Measurements from ENCODE around the gene CARD9. TPM values are rescaled to one million over a fixed set of nuclear protein-coding genes. Genes with fewer than 3 reads are reported as not detected.

CARD9 gene
- total RNA-seq, 2 donors from 2014 or later = 0.15 to 1.1 TPM

DNA sequence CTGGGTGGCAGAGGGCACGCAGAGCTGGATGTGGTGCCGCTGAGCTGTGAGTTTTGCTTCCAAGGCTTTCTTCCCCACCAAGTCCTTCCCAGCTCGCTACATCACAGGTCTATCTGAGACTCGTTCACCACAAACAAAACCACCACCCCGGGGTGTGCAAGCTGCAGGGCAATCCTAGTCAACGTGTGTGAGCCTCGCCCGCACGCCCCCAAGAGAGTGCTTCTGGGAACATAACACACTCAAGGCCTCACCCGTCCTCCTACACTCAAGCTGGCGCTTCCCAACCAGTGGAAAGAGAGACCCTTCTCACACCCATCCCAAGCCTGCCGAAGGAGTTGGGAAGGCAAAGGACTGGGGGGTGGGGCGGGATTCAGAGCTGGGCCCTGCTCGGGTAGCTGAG, 15.9 kb upstream of the CARD9 start:
- DNase-seq (ENCODE audit: low spot score) = no peak
- H3K4me1 ChIP-seq = no peaks in the 10 kb centered on the region
- H3K9me3 ChIP-seq = no peaks in the 10 kb centered on the region
- H3K27me3 ChIP-seq = no peaks in the 10 kb centered on the region
- peaks cover 60% of the 10 kb centered on the region for H3K36me3 ChIP-seq
- H3K27ac ChIP-seq = no peak overlapping the region
- H3K4me3 ChIP-seq = no peak overlapping the region
- TF ChIP-seq, protein P1, sequence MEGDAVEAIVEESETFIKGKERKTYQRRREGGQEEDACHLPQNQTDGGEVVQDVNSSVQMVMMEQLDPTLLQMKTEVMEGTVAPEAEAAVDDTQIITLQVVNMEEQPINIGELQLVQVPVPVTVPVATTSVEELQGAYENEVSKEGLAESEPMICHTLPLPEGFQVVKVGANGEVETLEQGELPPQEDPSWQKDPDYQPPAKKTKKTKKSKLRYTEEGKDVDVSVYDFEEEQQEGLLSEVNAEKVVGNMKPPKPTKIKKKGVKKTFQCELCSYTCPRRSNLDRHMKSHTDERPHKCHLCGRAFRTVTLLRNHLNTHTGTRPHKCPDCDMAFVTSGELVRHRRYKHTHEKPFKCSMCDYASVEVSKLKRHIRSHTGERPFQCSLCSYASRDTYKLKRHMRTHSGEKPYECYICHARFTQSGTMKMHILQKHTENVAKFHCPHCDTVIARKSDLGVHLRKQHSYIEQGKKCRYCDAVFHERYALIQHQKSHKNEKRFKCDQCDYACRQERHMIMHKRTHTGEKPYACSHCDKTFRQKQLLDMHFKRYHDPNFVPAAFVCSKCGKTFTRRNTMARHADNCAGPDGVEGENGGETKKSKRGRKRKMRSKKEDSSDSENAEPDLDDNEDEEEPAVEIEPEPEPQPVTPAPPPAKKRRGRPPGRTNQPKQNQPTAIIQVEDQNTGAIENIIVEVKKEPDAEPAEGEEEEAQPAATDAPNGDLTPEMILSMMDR (IDR thresholded peaks at IDR 0.05) = no peak

DNA sequence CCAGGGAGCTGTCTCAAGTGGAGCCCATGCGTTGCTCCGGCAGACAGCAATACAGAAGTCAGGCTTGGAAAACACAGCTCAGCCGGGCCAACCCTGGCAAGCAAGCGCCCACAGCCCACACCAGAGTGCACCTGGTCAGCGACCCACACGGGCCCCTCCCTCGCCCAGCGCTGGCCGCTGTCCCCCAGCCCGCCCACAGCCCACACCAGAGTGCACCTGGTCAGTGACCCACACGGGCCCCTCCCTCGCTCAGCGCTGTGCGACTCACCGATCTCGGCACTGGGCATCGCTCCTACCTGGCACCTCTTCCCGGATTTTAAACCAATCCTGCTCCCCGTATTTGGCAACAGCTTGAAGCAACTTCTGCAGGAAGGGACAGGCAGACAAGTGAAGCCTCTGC, 13.7 kb upstream of the CARD9 start:
- Histone ChIP-seq H3K9me3 (no peaks in the 10 kb centered on the region), H3K27me3 (no peaks in the 10 kb centered on the region), H3K4me1 (no peaks in the 10 kb centered on the region), H3K27ac (no peak overlapping the region), H3K36me3 (peaks cover 56% of the 10 kb centered on the region), H3K4me3 (no peak overlapping the region)
- TF ChIP-seq, protein P1 (IDR thresholded peaks at IDR 0.05) = no peak
- no peak for DNase-seq (ENCODE audit: low spot score)

- Histone ChIP-seq H3K4me1 (peaks cover 0 to 2% of the 10 kb centered on the region in 2 donors), H3K27me3 (no peaks in the 10 kb centered on the region), H3K36me3 (peaks cover 46% of the 10 kb centered on the region), H3K9me3 (no peaks in the 10 kb centered on the region), H3K4me3 (no peak overlapping the region), H3K27ac (no peak overlapping the region)
- TF ChIP-seq, protein P1 (IDR thresholded peaks at IDR 0.05) = no peak
- DNase-seq (ENCODE audit: low spot score) = no peak
These were observed 12.5 kb upstream of the CARD9 start for GRCh38 chr9:136386018-136386417.

DNA sequence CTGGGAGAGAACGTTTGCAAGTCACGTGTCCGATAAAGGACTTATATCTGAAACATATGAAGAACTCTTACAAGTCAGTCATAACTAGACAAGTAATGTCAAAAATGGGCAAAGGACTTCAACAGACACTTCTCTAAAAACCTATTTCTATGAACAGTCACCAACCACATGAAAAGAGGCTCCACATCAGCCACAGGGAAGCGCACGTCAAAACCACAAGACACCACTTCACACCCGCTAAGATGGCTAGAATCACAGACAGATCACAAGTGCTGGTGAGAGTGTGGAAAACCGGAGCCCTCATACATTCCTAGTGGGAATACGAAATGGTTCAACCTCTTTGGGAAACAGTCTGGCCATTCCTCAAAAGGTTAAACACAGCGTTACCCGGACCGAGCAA, 11.5 kb upstream of the CARD9 start:
- Histone ChIP-seq H3K27me3 (no peaks in the 10 kb centered on the region), H3K4me1 (peaks cover 0 to 6% of the 10 kb centered on the region in 2 donors), H3K36me3 (peaks cover 46% of the 10 kb centered on the region), H3K4me3 (no peak overlapping the region), H3K27ac (no peak overlapping the region), H3K9me3 (no peaks in the 10 kb centered on the region)
- TF ChIP-seq, protein P1 (IDR thresholded peaks at IDR 0.05) = no peak
- no peak for DNase-seq (ENCODE audit: low spot score)

- no peak overlapping the region for H3K27ac ChIP-seq
- DNase-seq (ENCODE audit: low spot score) = no peak
- no peak overlapping the region for H3K4me3 ChIP-seq
- H3K27me3 ChIP-seq = no peaks in the 10 kb centered on the region
- H3K36me3 ChIP-seq = peaks cover 36% of the 10 kb centered on the region
- no peaks in the 10 kb centered on the region for H3K9me3 ChIP-seq
- H3K4me1 ChIP-seq = peaks cover 0 to 12% of the 10 kb centered on the region in 2 donors
- TF ChIP-seq, protein P1 (IDR thresholded peaks at IDR 0.05) = no peak
These were observed 10.0 kb upstream of the CARD9 start for GRCh38 chr9:136383436-136383835.

DNA sequence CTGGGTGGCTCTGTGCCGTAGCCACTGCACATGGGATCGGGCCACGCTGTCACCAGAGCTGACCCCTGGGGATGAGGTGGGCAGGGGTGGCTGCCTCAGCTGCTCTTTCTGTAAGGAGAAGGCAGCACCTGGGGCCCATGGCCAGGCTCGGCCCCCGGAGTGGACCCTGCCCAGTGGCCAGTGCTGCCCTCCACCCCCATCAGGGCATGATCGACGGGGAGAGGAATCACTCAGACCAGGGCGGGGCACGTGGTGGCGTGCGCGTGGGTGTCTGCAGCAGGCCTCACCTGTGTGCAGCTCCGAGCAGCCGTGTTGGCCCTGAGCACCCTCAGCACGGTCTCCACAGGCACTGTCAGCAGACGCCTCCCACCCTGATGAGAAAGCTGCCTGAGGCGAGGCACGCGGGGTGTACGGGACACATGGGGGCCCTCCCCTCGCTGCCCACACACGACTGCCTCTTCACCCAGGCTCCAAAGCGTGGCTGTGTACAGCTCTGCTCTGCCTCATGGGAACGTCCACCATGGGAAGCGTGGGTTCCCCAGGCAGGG, 8.6 kb upstream of the CARD9 start:
- no peak for DNase-seq (ENCODE audit: low spot score)
- peaks cover 22% of the 10 kb centered on the region for H3K36me3 ChIP-seq
- H3K27me3 ChIP-seq = no peaks in the 10 kb centered on the region
- H3K9me3 ChIP-seq = no peaks in the 10 kb centered on the region
- no peak overlapping the region for H3K27ac ChIP-seq
- no peak overlapping the region for H3K4me3 ChIP-seq
- TF ChIP-seq, protein P1 (IDR thresholded peaks at IDR 0.05) = no peak
- peaks cover 0 to 17% of the 10 kb centered on the region in 2 donors for H3K4me1 ChIP-seq
